ENCODE measurements around the gene LRRK2.

Gene LRRK2

DNA sequence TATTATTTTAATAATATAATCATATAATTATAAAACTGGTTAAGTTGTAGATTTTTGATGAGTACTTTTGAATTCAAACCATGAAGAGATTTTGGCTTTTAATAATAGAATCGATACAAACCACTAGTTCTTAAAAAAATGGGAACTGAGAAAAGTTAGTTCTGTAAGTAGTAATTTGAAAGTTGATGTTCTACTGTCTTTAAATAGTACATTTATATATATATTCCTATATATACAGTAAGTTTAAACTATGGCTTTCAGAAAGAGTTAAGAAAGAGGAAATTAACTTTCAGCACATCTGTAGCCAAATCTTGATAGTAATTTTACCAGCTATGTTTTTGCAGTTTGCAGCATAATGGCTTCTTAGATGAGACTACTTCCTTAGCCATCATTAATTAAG is 7.8 kb downstream of the LRRK2 start:
- ChIA-PET CTCF (no interaction called here), POLR2A (no interaction called here)
- no peak for DNase-seq (ENCODE audit: extremely low spot score)
- TF ChIP-seq BHLHE40 (IDR thresholded peaks at IDR 0.05; ENCODE audit: borderline replicate concordance) (no peak), ARNT (IDR thresholded peaks at IDR 0.05) (no peak), ELF4 (IDR thresholded peaks at IDR 0.05) (no peak), FOXK2 (IDR thresholded peaks at IDR 0.05) (no peak), CTBP1 (IDR thresholded peaks at IDR 0.05; ENCODE audit: borderline replicate concordance) (no peak), FOXA1 (IDR thresholded peaks at IDR 0.05) (no peak), L3MBTL2 (conservative IDR thresholded peaks at IDR 0.05) (no peak)

DNA sequence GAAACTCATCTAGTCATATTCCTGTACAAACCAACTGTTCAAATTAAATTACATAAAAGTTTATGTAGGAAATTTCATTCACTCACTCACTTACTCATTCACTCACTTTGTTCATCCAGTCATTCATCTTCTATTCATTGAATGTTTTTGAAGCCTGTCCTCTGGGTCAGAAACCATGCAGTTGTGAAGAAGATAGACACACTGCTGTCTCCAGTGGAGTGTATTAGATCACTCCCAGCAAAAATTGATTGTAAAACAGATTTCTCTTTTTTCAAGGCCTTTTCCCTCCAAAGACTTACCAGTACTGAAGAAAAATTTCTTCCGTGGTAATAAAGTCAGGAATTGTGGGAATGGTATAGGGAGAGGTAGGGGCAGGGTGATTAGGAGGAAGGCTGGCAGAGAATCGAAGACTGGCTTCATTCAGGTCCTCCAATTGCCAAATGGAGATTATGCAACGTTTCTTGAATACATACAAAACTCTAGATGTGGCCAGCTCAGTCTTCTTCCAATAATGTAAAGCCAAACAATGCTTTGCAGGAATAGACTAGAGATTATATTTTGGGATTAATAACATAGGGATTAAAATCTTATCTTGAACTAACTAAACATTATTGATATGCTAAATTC is 9.1 kb downstream of the LRRK2 start:
- TF ChIP-seq SUZ12 (IDR thresholded peaks at IDR 0.05) = no peak
- TF ChIP-seq CTBP1 (IDR thresholded peaks at IDR 0.05; ENCODE audit: borderline replicate concordance) = no peak
- no peak for TF ChIP-seq L3MBTL2 (conservative IDR thresholded peaks at IDR 0.05)
- no peak for TF ChIP-seq ZNF384 (IDR thresholded peaks at IDR 0.05)
- TF ChIP-seq ELF4 (IDR thresholded peaks at IDR 0.05) = no peak
- TF ChIP-seq, protein P1, sequence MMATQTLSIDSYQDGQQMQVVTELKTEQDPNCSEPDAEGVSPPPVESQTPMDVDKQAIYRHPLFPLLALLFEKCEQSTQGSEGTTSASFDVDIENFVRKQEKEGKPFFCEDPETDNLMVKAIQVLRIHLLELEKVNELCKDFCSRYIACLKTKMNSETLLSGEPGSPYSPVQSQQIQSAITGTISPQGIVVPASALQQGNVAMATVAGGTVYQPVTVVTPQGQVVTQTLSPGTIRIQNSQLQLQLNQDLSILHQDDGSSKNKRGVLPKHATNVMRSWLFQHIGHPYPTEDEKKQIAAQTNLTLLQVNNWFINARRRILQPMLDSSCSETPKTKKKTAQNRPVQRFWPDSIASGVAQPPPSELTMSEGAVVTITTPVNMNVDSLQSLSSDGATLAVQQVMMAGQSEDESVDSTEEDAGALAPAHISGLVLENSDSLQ (IDR thresholded peaks at IDR 0.05) = no peak
- TF ChIP-seq TARDBP (IDR thresholded peaks at IDR 0.05) = no peak
- TF ChIP-seq FOXM1 (IDR thresholded peaks at IDR 0.05; ENCODE audit: borderline replicate concordance) = no peak
- no peak for TF ChIP-seq SP1 (IDR thresholded peaks at IDR 0.05)
- no peak for TF ChIP-seq HDGF (IDR thresholded peaks at IDR 0.05; ENCODE audit: borderline replicate concordance)
- no peak for TF ChIP-seq FOXA1 (IDR thresholded peaks at IDR 0.05)
- no peak for TF ChIP-seq NFRKB (IDR thresholded peaks at IDR 0.05)
- CTCF ChIA-PET = no interaction called here
- POLR2A ChIA-PET = no interaction called here
- DNase-seq (ENCODE audit: extremely low spot score) = no peak

DNA sequence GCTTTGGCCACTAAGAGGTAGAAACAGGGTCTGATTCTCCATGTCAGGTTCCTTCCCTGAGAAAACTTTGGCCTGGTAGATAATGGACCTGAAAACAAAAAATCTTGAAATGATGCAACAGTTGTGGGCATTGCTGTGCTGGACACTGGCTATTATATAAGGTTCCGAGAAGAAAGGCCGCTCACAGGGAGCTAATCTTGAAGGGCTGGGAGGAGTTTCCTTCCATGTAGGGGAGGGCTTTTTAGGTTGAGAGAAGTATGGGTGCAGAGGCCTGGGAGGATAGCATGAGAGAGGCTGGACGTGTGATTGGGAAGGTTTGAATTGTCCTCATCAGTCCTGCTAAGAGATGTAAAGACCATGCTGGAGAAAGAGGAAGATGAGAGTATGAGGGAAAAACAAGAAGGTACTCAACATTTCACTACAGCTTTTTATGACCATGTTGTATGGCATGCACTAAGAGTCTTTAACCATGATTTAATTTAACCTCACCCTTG is 11.6 kb downstream of the LRRK2 start:
- POLR2A ChIA-PET = no interaction called here
- TF ChIP-seq ARNT (IDR thresholded peaks at IDR 0.05) (no peak), LEF1 (IDR thresholded peaks at IDR 0.05; ENCODE audit: borderline replicate concordance) (no peak), ELF4 (IDR thresholded peaks at IDR 0.05) (no peak), FOXM1 (IDR thresholded peaks at IDR 0.05; ENCODE audit: borderline replicate concordance) (no peak), BHLHE40 (IDR thresholded peaks at IDR 0.05; ENCODE audit: borderline replicate concordance) (no peak), CTBP1 (IDR thresholded peaks at IDR 0.05; ENCODE audit: borderline replicate concordance) (no peak), FOXA1 (IDR thresholded peaks at IDR 0.05) (no peak), NFRKB (IDR thresholded peaks at IDR 0.05) (no peak)
- DNase-seq (ENCODE audit: extremely low spot score) = no peak
- CTCF ChIA-PET = no interaction called here

DNA sequence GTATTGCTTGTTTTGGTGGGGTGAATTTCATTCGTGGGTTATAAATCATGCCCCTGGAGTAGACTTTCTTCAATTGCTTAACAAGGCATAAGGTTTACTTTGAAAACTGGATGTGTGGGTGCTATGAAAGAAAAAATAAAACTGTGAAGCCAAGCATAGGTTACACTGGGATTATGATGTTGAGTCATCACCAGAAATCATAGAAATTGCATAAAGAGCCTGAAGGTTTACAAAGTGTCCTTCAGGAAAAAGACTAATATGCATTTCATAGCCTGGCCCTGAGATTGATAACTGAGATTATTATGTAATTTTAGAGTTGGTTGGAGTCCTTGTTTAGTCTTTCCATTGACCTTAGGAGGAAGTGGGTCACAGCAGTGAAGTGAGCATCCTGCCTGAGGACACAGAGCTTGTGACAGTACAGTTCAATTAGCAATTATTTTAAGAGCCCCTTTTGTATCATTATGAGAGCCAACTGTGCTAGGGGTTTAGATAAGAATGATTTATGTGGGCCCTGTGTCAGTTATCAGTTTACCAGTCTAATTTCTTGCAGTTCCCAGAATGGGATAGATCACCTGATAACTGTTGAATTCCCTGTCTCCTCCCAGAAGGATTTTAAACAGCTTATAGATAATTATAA is 13.6 kb downstream of the LRRK2 start:
- ChIA-PET CTCF (no interaction called here), POLR2A (no interaction called here)
- TF ChIP-seq LEF1 (IDR thresholded peaks at IDR 0.05; ENCODE audit: borderline replicate concordance) = no peak
- TF ChIP-seq, protein P1 (IDR thresholded peaks at IDR 0.05) = peak; percentile 44
- no peak for TF ChIP-seq HDGF (IDR thresholded peaks at IDR 0.05; ENCODE audit: borderline replicate concordance)
- TF ChIP-seq BHLHE40 (IDR thresholded peaks at IDR 0.05; ENCODE audit: borderline replicate concordance) = no peak
- DNase-seq (ENCODE audit: extremely low spot score) = no peak

DNA sequence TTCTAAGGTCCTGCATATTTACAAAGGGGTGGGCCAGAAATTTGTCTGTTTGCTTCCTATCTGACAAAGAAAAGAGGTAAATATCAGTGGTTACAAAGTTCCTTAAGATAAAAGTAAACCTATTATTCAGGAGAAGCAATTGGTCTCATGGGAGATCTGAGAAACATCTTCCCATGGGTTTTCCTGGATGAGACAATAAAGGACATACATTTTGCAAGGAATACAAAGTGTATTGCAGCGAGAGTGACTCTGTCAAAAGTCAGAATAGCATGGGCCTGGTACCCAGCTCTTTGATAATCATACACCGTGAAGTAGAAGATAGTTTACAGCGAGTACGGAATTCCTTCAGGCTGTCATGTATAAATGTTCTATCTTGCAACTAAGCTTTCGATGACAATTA is 14.2 kb downstream of the LRRK2 start:
- no peak for DNase-seq (ENCODE audit: extremely low spot score)
- TF ChIP-seq L3MBTL2 (conservative IDR thresholded peaks at IDR 0.05) (no peak), FOXA1 (IDR thresholded peaks at IDR 0.05) (no peak), ZNF384 (IDR thresholded peaks at IDR 0.05) (no peak), FOXM1 (IDR thresholded peaks at IDR 0.05; ENCODE audit: borderline replicate concordance) (no peak), ELF4 (IDR thresholded peaks at IDR 0.05) (no peak), NFRKB (IDR thresholded peaks at IDR 0.05) (no peak), BHLHE40 (IDR thresholded peaks at IDR 0.05; ENCODE audit: borderline replicate concordance) (no peak)
- TF ChIP-seq, protein P1 (IDR thresholded peaks at IDR 0.05) = no peak
- POLR2A ChIA-PET = no interaction called here
- CTCF ChIA-PET = no interaction called here

DNA sequence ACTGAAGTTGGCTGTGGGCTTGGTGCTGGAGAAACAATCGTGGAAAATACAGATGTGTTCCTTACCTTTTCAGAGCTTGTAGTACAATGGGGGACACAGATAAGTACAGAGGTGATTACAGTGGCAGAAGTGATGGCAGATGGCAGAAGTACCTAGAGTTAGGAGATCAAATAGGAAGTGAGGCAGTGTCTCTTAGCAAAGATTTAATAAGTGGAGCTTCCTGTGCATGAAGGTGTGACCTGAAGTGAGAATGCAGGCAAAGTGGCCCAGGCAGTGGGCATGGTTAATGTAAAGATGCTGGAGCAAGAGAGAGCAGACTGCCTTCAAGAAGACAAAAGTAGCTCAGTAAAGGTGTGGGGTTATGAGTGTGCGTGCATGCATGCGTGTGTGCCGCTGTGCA is 16.0 kb downstream of the LRRK2 start:
- TF ChIP-seq FOXK2 (IDR thresholded peaks at IDR 0.05) = no peak
- no peak for TF ChIP-seq LEF1 (IDR thresholded peaks at IDR 0.05; ENCODE audit: borderline replicate concordance)
- TF ChIP-seq HDGF (IDR thresholded peaks at IDR 0.05; ENCODE audit: borderline replicate concordance) = no peak
- no peak for TF ChIP-seq ZNF384 (IDR thresholded peaks at IDR 0.05)
- no peak for TF ChIP-seq NFRKB (IDR thresholded peaks at IDR 0.05)
- TF ChIP-seq FOXM1 (IDR thresholded peaks at IDR 0.05; ENCODE audit: borderline replicate concordance) = no peak
- TF ChIP-seq FOXA1 (IDR thresholded peaks at IDR 0.05) = no peak
- TF ChIP-seq, protein P1 (IDR thresholded peaks at IDR 0.05) = no peak
- TF ChIP-seq SP1 (IDR thresholded peaks at IDR 0.05) = no peak
- TF ChIP-seq CTBP1 (IDR thresholded peaks at IDR 0.05; ENCODE audit: borderline replicate concordance) = no peak
- no peak for TF ChIP-seq ARNT (IDR thresholded peaks at IDR 0.05)
- TF ChIP-seq ELF4 (IDR thresholded peaks at IDR 0.05) = no peak
- TF ChIP-seq L3MBTL2 (conservative IDR thresholded peaks at IDR 0.05) = no peak
- no peak for TF ChIP-seq SUZ12 (IDR thresholded peaks at IDR 0.05)
- TF ChIP-seq BHLHE40 (IDR thresholded peaks at IDR 0.05; ENCODE audit: borderline replicate concordance) = no peak
- no peak for DNase-seq (ENCODE audit: extremely low spot score)
- ChIA-PET POLR2A (interaction anchor here (1.2 kb wide), 1 partner anchor 16 kb away, joined by 4 read pairs; the partner anchor contains the start of gene LRRK2), CTCF (no interaction called here)

All from HEK293T (cell line).